Psoas muscle (tissue), 8 donors: Measurements from ENCODE around the gene BNIP1. TPM values are rescaled to one million over a fixed set of nuclear protein-coding genes. Genes with fewer than 3 reads are reported as not detected.
A peak's percentile ranks its signal among the peaks of the same experiment; 100 is the strongest.

ENCODE experiments used
- ATAC-seq, 4 donors: fragments of 200-7000 bp; cut with Tn5 transposase; one replicate each; pipeline ENCODE4 v1.9.1; 2020; ENCODE audit warnings: moderate library complexity in 3 of 4, mild to moderate bottlenecking in 2 of 4
- DNase-seq, 2 donors: peaks; one replicate each; pipeline ENCODE4 v3.0.0-alpha.2; 2020
- H3K27ac ChIP-seq: fragments of 200-600 bp; one replicate; pipeline ENCODE4 v1.8.0; 2022
- H3K27me3 ChIP-seq, 3 donors: fragments of 200-600 bp in 1 of 3; one replicate each; pipeline versions ENCODE4 v1.6.1 to v1.8.0; 2013 to 2022; ENCODE audit warnings: low read length in 2 of 3, mild to moderate bottlenecking in 2 of 3, moderate library complexity in 1 of 3; ENCODE audit not compliant: insufficient read depth in 3 of 3
- H3K36me3 ChIP-seq, 2 donors: fragments of 200-600 bp in 1 of 2; one replicate each; pipeline versions ENCODE4 v1.6.1 to v1.8.0; 2013 to 2022; ENCODE audit warnings: low read depth in 1 of 2, mild to moderate bottlenecking in 1 of 2, moderate library complexity in 1 of 2; ENCODE audit not compliant: insufficient read depth in 1 of 2
- H3K4me1 ChIP-seq: fragments of 200-600 bp; one replicate; pipeline ENCODE4 v1.8.0; 2022
- H3K4me3 ChIP-seq: fragments of 200-600 bp; one replicate; pipeline ENCODE4 v1.8.0; 2022; ENCODE audit warnings: mild to moderate bottlenecking
- H3K9me3 ChIP-seq: fragments of 200-600 bp; one replicate; pipeline ENCODE4 v1.8.0; 2022
- WGBS, 3 donors: extraction: QIAGEN DNeasy Blood & Tissue Kit; methylation state at CpG; one replicate each; pipeline versions ENCODE4 v1.1.6 to v1.1.7; 2013; 5-methylcytosine and 5-hydroxymethylcytosine counted together
- intact Hi-C, 2 donors: fragments of 100-400 bp; cut with DNase I; formaldehyde crosslinking; loops; one replicate each; pipeline versions ENCODE4 v1.11.0 to v1.14.2; 2022
- polyA plus RNA-seq, 3 donors: library from polyadenylated mRNA; stranded (reverse); fragments of 200-250 nt; gene quantifications; one replicate each; pipeline ENCODE4 v1.2.3, GENCODE V29; 2013
- total RNA-seq, 4 donors: library from RNA; stranded (reverse); fragmentation: NEBNext Ultra II Directional in 2 of 4; extraction: Animal tissue kit (Norgen Biotek cat#: 25700) in 2 of 4; gene quantifications; one replicate each; pipeline versions ENCODE4 v1.2.1 to v1.2.4, GENCODE V29; 2021 to 2023
- TF ChIP-seq, protein P1 (sequence below): fragments of 200-600 bp; IDR thresholded peaks from one replicate; pipeline ENCODE4 v1.8.0; 2022; ENCODE audit warnings: antibody characterized with exemption
- donor health status: healthy with polysubstance abuse.
- donor health status: DM: no; HTN: no; CAD: no; lungs with moderate emphysema.
- donor health status: Bipolar disorder and iron deficiency.
- donor health status: healthy.
- donor health status: DM: yes; HTN: yes; CAD: no.
- donor health status: DM: no; HTN: no; CAD: no.
- donor health status: DM: no; HTN: no; CAD: no.
- donor health status: DM: yes; HTN: yes; CAD: no.

Gene BNIP1
- total and polyA plus RNA-seq, 7 donors: 8.4 to 22.9 (median 14.2) TPM

DNA sequence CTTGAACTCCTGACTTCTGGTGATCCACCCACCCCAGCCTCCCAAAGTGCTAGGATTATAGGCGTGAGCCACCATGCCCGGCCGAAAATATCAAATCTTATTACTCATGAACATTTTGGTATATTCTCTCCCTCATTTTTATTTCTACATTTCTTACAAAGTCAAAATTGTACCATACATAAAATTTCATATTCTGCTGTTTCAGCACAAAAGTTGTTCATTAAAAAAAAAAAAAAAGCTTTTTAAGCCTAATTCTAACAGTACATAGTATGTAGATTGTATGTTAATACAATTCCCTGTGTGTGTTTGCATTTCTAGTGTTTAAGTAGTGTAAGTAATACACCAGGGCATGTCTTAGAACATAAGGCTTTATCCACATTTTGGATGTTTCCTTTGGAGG is 14.9 kb downstream of the BNIP1 start:
- DNase-seq (no peak), ATAC-seq (no peak)
- H3K36me3 ChIP-seq: peaks cover 5 to 96% of the 10 kb centered on the region in 2 donors
- no peaks in the 10 kb centered on the region for H3K4me1 ChIP-seq
- H3K9me3 ChIP-seq: no peaks in the 10 kb centered on the region
- TF ChIP-seq, protein P1, sequence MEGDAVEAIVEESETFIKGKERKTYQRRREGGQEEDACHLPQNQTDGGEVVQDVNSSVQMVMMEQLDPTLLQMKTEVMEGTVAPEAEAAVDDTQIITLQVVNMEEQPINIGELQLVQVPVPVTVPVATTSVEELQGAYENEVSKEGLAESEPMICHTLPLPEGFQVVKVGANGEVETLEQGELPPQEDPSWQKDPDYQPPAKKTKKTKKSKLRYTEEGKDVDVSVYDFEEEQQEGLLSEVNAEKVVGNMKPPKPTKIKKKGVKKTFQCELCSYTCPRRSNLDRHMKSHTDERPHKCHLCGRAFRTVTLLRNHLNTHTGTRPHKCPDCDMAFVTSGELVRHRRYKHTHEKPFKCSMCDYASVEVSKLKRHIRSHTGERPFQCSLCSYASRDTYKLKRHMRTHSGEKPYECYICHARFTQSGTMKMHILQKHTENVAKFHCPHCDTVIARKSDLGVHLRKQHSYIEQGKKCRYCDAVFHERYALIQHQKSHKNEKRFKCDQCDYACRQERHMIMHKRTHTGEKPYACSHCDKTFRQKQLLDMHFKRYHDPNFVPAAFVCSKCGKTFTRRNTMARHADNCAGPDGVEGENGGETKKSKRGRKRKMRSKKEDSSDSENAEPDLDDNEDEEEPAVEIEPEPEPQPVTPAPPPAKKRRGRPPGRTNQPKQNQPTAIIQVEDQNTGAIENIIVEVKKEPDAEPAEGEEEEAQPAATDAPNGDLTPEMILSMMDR: no peak
- H3K4me3 ChIP-seq: no peak overlapping the region
- intact Hi-C loops: no loop called here
- whole genome bisulfite sequencing, 3 donors: 62 to 95% (median 95%) methylated on average over 3 of the region's 3 CpGs
- H3K27ac ChIP-seq: no peak overlapping the region
- no peaks in the 10 kb centered on the region for H3K27me3 ChIP-seq

DNA sequence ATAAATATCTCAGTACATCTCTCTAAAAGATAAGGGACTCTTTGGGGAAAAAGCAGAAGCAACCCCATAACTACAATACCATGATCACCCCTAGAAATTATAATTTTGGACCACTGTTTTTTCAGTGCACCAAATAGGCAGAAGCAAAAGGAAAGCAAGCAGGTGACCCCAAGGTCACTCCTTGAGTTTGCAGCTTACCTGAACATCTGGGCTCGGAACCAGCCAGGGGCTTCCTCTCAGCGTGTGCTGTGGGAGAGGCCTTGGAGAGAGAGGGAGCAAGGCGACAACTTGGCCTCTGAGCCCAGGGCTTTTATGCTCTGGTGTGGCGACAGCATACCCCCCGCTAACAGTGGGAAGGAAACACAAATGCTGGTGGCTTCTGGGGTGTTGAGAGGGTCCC is 16.8 kb downstream of the BNIP1 start:
- TF ChIP-seq, protein P1: no peak
- ATAC-seq: no peak
- Histone ChIP-seq H3K27me3 (no peaks in the 10 kb centered on the region), H3K36me3 (peaks cover 5 to 84% of the 10 kb centered on the region in 2 donors), H3K27ac (no peak overlapping the region), H3K9me3 (no peaks in the 10 kb centered on the region), H3K4me1 (no peaks in the 10 kb centered on the region), H3K4me3 (no peak overlapping the region)
- WGBS, 3 donors: 93 to 94% (median 94%) methylated on average over 5 of the region's 5 CpGs
- DNase-seq: no peak
- intact Hi-C loops: no loop called here

DNA sequence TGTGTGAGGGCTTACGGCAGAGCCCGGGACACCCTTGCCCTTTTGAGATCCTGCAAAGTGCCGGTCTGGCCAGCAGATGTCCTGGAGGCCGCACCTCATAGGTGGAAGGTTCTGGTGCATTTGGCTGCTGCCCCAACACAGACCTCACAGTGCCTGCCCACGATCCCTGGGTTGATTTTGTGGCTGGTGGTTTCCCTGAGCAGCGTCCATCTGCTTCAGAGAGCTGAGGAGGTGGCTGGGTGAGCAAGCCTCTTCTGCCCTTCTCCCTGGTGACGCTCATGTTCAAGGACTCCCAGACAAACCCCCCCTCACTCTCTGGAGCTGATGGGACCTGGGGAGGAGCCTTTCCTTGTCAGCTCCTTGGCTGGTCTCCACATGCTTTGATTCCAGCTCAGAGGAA is 18.9 kb downstream of the BNIP1 start:
- H3K36me3 ChIP-seq: peaks cover 2 to 68% of the 10 kb centered on the region in 2 donors
- H3K27me3 ChIP-seq: no peaks in the 10 kb centered on the region
- ATAC-seq (no peak), DNase-seq (no peak)
- TF ChIP-seq, protein P1: no peak
- intact Hi-C loops: no loop called here
- no peak overlapping the region for H3K27ac ChIP-seq
- 82 to 85% (median 84%) methylated on average over 7 of the region's 7 CpGs for WGBS, 3 donors
- no peaks in the 10 kb centered on the region for H3K9me3 ChIP-seq
- H3K4me3 ChIP-seq: no peak overlapping the region
- H3K4me1 ChIP-seq: no peaks in the 10 kb centered on the region

DNA sequence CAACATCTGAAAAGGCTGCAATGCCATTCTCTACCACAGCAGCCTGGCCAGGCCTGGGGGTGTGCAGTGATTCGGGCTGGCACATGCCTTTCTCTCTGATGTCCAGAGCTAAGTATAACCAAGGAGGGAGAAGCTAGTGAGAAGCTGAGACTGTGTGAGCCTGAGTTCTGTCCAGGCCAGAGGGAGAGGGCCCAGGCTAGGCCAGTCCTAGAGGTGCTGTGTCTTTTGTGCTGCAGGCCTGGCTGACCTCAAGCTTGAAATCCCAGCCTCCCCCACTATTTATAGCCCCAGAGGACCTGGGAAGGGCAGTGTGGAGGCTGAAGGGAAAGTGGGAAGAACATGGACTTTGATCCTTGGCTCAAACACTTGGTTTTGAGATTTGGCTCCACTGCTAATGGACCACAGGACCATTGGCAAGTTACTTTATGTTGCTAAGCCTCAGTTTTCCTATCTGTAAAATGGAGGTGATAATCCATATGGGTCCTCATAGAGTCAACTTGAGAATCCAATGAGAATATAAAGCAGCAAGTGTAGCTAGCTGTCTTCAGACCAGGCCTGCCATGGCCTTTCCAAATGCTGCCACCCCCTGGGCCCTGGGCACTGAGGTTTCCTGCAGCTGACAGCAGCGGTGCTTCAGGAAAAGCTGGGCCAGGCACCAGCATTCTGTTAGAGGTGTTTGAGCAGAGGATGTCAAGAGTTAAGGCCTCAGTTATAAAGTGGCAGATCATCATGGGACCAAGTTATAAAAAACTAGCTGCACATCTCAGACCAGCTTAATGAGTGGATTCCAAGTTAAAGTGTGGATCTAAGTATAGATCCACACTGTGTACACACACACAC is 21.1 kb downstream of the BNIP1 start:
- intact Hi-C loops: loop anchor here in 1 of 2 donors (5.0 kb wide), 1 partner anchor 117 kb away; no protein-coding TSS in a partner anchor
- H3K27me3 ChIP-seq: no peaks in the 10 kb centered on the region
- H3K4me3 ChIP-seq: no peak overlapping the region
- ATAC-seq (peak; percentile 56 to 76 (median 70)), DNase-seq (no peak)
- WGBS, 3 donors: 51 to 70% (median 64%) methylated on average over 2 of the region's 2 CpGs
- H3K9me3 ChIP-seq: no peaks in the 10 kb centered on the region
- TF ChIP-seq, protein P1: no peak
- H3K36me3 ChIP-seq: peaks cover 2 to 46% of the 10 kb centered on the region in 2 donors
- peak overlapping the region; percentile 36 for H3K27ac ChIP-seq
- H3K4me1 ChIP-seq: no peaks in the 10 kb centered on the region
